LNCaP clone FGC (cell line): ENCODE results near the gene TRIM44.

Experiments used
- DNase-seq: peaks from one replicate; pipeline ENCODE4 v3.0.0-alpha.2; 2011; ENCODE audit warnings: low read depth
- H3K4me3 ChIP-seq: 2 replicates; pipeline ENCODE4 v1.5.1; 2011; ENCODE audit warnings: mild to moderate bottlenecking, low read depth, low read length, control low read depth
- CTCF ChIP-seq: IDR thresholded peaks from 2 replicates; pipeline ENCODE4 v1.5.1; 2012; ENCODE audit warnings: mild to moderate bottlenecking; ENCODE audit not compliant: control insufficient read depth, insufficient read depth; ENCODE audit errors: extremely low read depth

Gene TRIM44

DNA sequence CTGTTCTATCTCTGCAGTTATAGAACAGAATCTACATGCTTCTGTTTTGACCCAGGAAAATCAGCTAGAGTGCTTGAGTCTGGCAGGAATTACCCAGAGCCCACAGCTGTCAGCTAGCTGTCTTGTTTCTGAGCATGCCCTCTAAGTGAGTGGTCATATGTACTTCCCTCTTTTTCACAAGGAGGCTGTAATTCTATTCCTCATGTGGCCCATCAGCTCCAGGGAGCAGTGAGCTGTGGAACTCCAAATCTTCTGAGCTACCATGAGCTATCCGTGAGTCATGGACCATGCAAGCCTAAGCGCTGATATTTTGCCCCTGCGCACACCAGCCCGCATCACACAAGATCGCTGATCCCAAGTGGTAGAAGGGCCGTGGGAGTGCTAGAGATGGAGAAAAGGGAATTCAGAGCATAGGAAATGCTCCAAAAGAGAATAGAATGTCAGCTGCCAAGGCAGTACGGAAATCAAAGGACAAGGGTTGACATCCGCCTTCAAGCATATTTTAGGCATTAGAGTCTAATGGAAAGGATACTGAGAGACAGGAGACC is 38.9 kb upstream of the TRIM44 start:
- TF ChIP-seq CTCF: no peak
- no peak overlapping the region for H3K4me3 ChIP-seq
- DNase-seq: no peak

- no peak overlapping the region for H3K4me3 ChIP-seq
- DNase-seq: no peak
- TF ChIP-seq CTCF: no peak
Observed at GRCh38 chr11:35624316-35624715, 38.3 kb upstream of the TRIM44 start.

DNA sequence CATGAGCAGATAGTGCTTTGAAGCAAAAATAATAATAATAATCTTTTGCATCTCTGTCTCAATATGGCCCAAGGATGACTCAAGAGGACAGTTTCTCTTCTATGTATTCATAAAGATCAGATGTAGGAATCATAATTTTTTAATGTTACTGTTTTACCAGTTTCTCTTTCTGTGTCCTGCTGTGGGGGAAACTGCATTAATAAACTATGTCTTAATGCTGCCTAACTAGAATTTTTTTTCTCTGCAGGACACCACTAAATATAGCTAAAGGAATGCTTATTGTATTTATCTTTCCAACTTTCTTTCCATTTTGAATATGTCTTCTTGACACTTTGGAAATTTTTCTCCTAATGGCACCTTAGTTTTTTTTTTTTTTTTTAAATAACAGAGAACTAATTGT is 37.8 kb upstream of the TRIM44 start:
- DNase-seq: no peak
- TF ChIP-seq CTCF: no peak
- no peak overlapping the region for H3K4me3 ChIP-seq

DNA sequence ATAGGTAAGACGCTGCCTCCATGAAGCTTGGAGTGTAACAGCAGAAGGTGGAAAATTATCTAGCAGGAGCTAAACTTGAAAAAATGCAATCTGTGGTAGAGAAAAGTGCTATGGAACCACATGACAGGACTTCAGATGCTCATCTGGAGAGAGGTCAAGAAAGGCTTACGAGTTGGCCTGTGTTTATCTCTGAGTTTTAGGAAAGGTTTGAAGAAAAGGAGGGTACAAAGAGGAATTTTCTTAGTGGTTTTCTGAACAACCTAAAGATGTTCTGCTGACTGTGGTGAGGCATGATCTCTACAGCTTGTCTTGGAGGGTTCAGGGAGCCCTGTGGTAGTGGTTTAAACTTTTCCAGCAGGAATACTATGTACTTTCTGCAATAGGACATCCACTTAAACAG is 36.1 kb upstream of the TRIM44 start:
- TF ChIP-seq CTCF: no peak
- DNase-seq: no peak
- H3K4me3 ChIP-seq: no peak overlapping the region

DNA sequence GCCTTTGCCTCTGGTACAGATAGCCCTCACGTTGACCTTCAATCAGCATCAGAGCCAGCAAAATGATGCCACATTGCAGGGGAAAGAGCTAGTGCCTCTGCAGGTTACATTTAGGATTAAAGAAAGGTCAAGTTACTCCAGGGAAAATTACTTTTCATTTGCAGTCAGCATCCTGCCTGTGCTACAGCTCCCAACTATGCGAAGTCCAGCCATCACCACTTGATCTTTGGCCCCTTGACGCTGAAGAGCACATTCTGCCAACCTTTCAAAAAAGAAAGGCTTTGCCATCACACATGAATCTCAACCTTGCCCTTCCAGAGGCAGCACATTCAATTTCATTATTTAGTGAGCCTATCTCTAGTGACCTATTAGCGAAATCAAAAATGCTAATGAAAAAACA is 33.1 kb upstream of the TRIM44 start:
- no peak for DNase-seq
- no peak for TF ChIP-seq CTCF
- H3K4me3 ChIP-seq: no peak overlapping the region

DNA sequence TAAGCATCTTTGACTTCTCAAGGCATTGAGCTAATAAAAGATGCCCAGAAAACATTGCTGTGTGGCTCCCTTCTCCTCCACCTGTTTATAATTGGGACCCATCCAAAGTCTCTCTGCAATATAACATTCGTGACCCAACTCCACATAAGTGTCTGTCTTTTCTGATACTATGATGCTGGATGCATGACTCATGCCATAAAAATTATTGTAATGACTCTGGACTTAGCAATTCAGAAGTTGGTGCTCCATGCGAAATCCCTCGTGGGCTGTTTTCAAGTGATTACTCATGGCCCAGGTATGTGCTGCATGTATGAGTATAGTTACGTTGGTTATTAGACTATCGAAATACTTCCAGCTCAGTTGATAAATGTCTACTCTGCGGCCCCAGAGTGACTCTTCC is 32.7 kb upstream of the TRIM44 start:
- no peak for DNase-seq
- no peak overlapping the region for H3K4me3 ChIP-seq
- TF ChIP-seq CTCF: no peak

DNA sequence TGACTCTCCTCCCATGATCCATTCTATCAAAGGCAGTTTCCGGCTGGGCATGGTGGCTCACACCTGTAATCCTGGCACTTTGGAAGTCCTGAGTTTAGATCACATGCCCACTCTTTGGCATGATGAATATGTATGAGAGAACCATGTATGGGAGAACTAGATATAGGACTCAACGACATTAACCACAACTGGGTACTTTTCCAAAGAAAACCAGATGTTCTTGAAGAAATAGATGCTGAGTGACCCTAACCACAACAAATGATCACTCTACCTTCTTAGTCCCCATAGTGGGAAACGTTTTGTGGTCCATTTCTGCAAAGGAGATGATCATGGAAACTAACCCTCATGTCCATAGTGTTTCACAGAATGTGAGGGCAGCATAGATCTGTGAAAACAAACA is 30.7 kb upstream of the TRIM44 start:
- no peak for TF ChIP-seq CTCF
- H3K4me3 ChIP-seq: no peak overlapping the region
- DNase-seq: no peak
